Astrocyte of the cerebellum (primary cell): ENCODE results near the gene MDFIC.
A peak's percentile ranks its signal among the peaks of the same experiment; 100 is the strongest.

Experiments used
- DNase-seq: peaks from one replicate; pipeline ENCODE4 v3.0.0-alpha.2; 2011; ENCODE audit warnings: low read depth
- H3K4me3 ChIP-seq: 2 replicates; pipeline ENCODE4 v1.5.1; 2011; ENCODE audit warnings: mild to moderate bottlenecking, low read depth, low read length, moderate library complexity
- CTCF ChIP-seq: IDR thresholded peaks from 2 replicates; pipeline ENCODE4 v1.5.1; 2012; ENCODE audit warnings: low read length, low read depth, moderate library complexity, mild to moderate bottlenecking; ENCODE audit errors: missing control alignments
- in situ Hi-C: cut with HindIII; loops from 2 replicates; pipeline ENCODE4 v1.10.0; 2017; ENCODE audit warnings: low sequenced_read_pairs

MDFIC gene

GRCh38 chr7:114979803-114980507 is 58.1 kb downstream of the MDFIC start:
- in situ Hi-C loops, result no loop called here
- no peak for DNase-seq
- no peak overlapping the region for H3K4me3 ChIP-seq
- TF ChIP-seq CTCF, result no peak

- TF ChIP-seq CTCF, result no peak
- H3K4me3 ChIP-seq, result no peak overlapping the region
- in situ Hi-C loops, result no loop called here
- DNase-seq, result no peak
Measured at GRCh38 chr7:114981323-114981722, 59.4 kb downstream of the MDFIC start.

GRCh38 chr7:114985116-114985715 is 63.3 kb downstream of the MDFIC start:
- no peak overlapping the region for H3K4me3 ChIP-seq
- DNase-seq, result no peak
- in situ Hi-C loops, result no loop called here
- TF ChIP-seq CTCF, result no peak

- no peak overlapping the region for H3K4me3 ChIP-seq
- DNase-seq, result no peak
- in situ Hi-C loops, result no loop called here
- no peak for TF ChIP-seq CTCF
Measured at GRCh38 chr7:114986190-114987180, 64.6 kb downstream of the MDFIC start.

GRCh38 chr7:114988026-114988425 is 66.1 kb downstream of the MDFIC start:
- no peak for TF ChIP-seq CTCF
- no peak overlapping the region for H3K4me3 ChIP-seq
- DNase-seq, result no peak
- in situ Hi-C loops, result no loop called here

- in situ Hi-C loops, result no loop called here
- no peak overlapping the region for H3K4me3 ChIP-seq
- TF ChIP-seq CTCF, result no peak
- peak; percentile 68 for DNase-seq
Measured at GRCh38 chr7:114988755-114989375, 67.0 kb downstream of the MDFIC start.
